ENCODE measurements around the gene BRSK1.
A peak's percentile ranks its signal among the peaks of the same experiment; 100 is the strongest.

BRSK1 gene

GRCh38 chr19:55283548-55284377 is at the start of gene BRSK1:
Gene BRSK1 (plus strand): TSS chr19:55283997. CDS start chr19:55284443, 446 bp downstream.
- peak; percentile 54 for DNase-seq

GRCh38 chr19:55238030-55238429 is 45.8 kb upstream of the BRSK1 start:
- DNase-seq: no peak

- DNase-seq: no peak
These were observed 44.8 kb upstream of the BRSK1 start for GRCh38 chr19:55239004-55239403.

- no peak for DNase-seq
These were observed 43.1 kb upstream of the BRSK1 start for GRCh38 chr19:55240713-55241020.

- no peak for DNase-seq
These were observed 42.5 kb upstream of the BRSK1 start for GRCh38 chr19:55241143-55241934.

- no peak for DNase-seq
These were observed 41.8 kb upstream of the BRSK1 start for GRCh38 chr19:55241935-55242464.

GRCh38 chr19:55242517-55242916 is 41.3 kb upstream of the BRSK1 start:
- DNase-seq: no peak

GRCh38 chr19:55244004-55244680 is 39.7 kb upstream of the BRSK1 start:
- no peak for DNase-seq

- DNase-seq: no peak
These were observed 38.4 kb upstream of the BRSK1 start for GRCh38 chr19:55245236-55245904.

GRCh38 chr19:55246462-55247451 is 37.0 kb upstream of the BRSK1 start:
- no peak for DNase-seq

GRCh38 chr19:55247621-55248099 is 36.1 kb upstream of the BRSK1 start:
- peak; percentile 59 for DNase-seq

- no peak for DNase-seq
These were observed 35.6 kb upstream of the BRSK1 start for GRCh38 chr19:55248166-55248675.

- DNase-seq: no peak
These were observed 35.1 kb upstream of the BRSK1 start for GRCh38 chr19:55248704-55249103.

- no peak for DNase-seq
These were observed 34.0 kb upstream of the BRSK1 start for GRCh38 chr19:55249841-55250240.

- no peak for DNase-seq
These were observed 33.3 kb upstream of the BRSK1 start for GRCh38 chr19:55250262-55251036.

GRCh38 chr19:55251341-55252081 is 32.3 kb upstream of the BRSK1 start:
- DNase-seq: no peak

- DNase-seq: no peak
These were observed 30.8 kb upstream of the BRSK1 start for GRCh38 chr19:55252760-55253663.

GRCh38 chr19:55253842-55254624 is 29.8 kb upstream of the BRSK1 start:
- DNase-seq: peak; percentile 74
